K562 (cell line): ENCODE measurements around the gene PAQR4. TPM values are rescaled to one million over a fixed set of nuclear protein-coding genes. Genes with fewer than 3 reads are reported as not detected.
A peak's percentile ranks its signal among the peaks of the same experiment; 100 is the strongest.

Source experiments
- ATF7 ChIP-seq: fragments of 450-650 bp; IDR thresholded peaks from 2 replicates; pipeline ENCODE4 v1.7.1; 2014; ENCODE audit warnings: mild to moderate bottlenecking, moderate library complexity
- BACH1 ChIP-seq: fragments of 200-800 bp; sonication (Bioruptor generic); IDR thresholded peaks from 2 replicates; pipeline ENCODE4 v1.6.1; 2016; ENCODE audit warnings: missing genetic modification characterization, missing compliant biosample characterization
- BDP1 ChIP-seq: IDR thresholded peaks from 3 replicates; pipeline ENCODE4 v1.6.1; 2011; ENCODE audit not compliant: insufficient read length, insufficient read depth
- CHD2 ChIP-seq: IDR thresholded peaks from 2 replicates; pipeline ENCODE4 v1.6.1; 2011; ENCODE audit warnings: low read depth, low read length
- CTBP1 ChIP-seq: fragments of 450-650 bp; IDR thresholded peaks from 2 replicates; pipeline ENCODE4 v1.6.1; 2016; ENCODE audit warnings: borderline replicate concordance
- ETV1 ChIP-seq: fragments of 450-650 bp; conservative IDR thresholded peaks from 2 replicates; pipeline ENCODE4 v1.6.1; 2016; ENCODE audit warnings: missing genetic modification characterization, control low read depth, low read depth, missing compliant biosample characterization
- ETV6 ChIP-seq, 3 experiments: fragments of 150-350 bp in 1 of 3; sonication (generic) in 1 of 3; formaldehyde crosslinking in 1 of 3; IDR thresholded peaks; 2 replicates each; pipeline versions ENCODE4 v1.6.1 to v1.8.0; 2014 to 2022; ENCODE audit warnings: borderline replicate concordance in 2 of 3, low read depth in 2 of 3, antibody characterized with exemption in 1 of 3, low read length in 1 of 3, mild to moderate bottlenecking in 1 of 3, missing genetic modification reagents in 1 of 3
- GATA2 ChIP-seq: sonication (generic); formaldehyde crosslinking; IDR thresholded peaks from 2 replicates; pipeline ENCODE4 v1.4.0; 2020; ENCODE audit warnings: mild to moderate bottlenecking, missing genetic modification reagents
- HDAC1 ChIP-seq, 2 experiments: fragments of 450-650 bp; IDR thresholded peaks; 2 replicates each; pipeline ENCODE4 v1.6.1; 2016 to 2017; ENCODE audit warnings: inconsistent platforms in 1 of 2, mild to moderate bottlenecking in 1 of 2, moderate library complexity in 1 of 2
- HDAC2 ChIP-seq: fragments of 450-650 bp; IDR thresholded peaks from 2 replicates; pipeline ENCODE4 v1.6.1; 2016; ENCODE audit warnings: mild to moderate bottlenecking
- MTA1 ChIP-seq: fragments of 450-650 bp; IDR thresholded peaks from 2 replicates; pipeline ENCODE4 v1.6.1; 2017; ENCODE audit warnings: borderline replicate concordance
- NCOA4 ChIP-seq: fragments of 450-650 bp; IDR thresholded peaks from 2 replicates; pipeline ENCODE4 v1.6.1; 2018; ENCODE audit warnings: mild to moderate bottlenecking; ENCODE audit not compliant: partially characterized antibody
- RBFOX2 ChIP-seq: fragments of 200-400 bp; formaldehyde crosslinking; IDR thresholded peaks from 2 replicates; pipeline ENCODE4 v1.6.1; 2017; ENCODE audit warnings: low read depth, mild to moderate bottlenecking, low read length, moderate library complexity
- RCOR1 ChIP-seq, 2 experiments: IDR thresholded peaks; 2 replicates each; pipeline ENCODE4 v1.6.1; 2012; ENCODE audit warnings: low read depth in 2 of 2, low read length in 2 of 2, borderline replicate concordance in 1 of 2, improper control_type of control experiment in 1 of 2
- SUPT5H ChIP-seq: fragments of 450-650 bp; IDR thresholded peaks from 2 replicates; pipeline ENCODE4 v1.6.1; 2016
- TBL1XR1 ChIP-seq, 2 experiments: IDR thresholded peaks; 2 replicates each; pipeline ENCODE4 v1.6.1; 2012; ENCODE audit warnings: improper control_type of control experiment in 2 of 2, low read length in 2 of 2, mild to moderate bottlenecking in 1 of 2
- polyA plus RNA-seq, 8 experiments: library from polyadenylated mRNA; depleted of rRNA in 4 of 8; stranded (reverse) in 5 of 8; unstranded in 3 of 8; fragments of >200 nt; fragmentation: Nextera tagmentation in 2 of 8; fragmentation: Illumina TruSeq in 1 of 8; extraction: Ambion mirVana in 2 of 8; extraction: Trizol in 1 of 8; gene quantifications; 2 replicates each; pipeline versions ENCODE4 v1.2.1 to v1.2.3, GENCODE V29; 2011 to 2014; ENCODE audit warnings: inconsistent platforms in 1 of 8, missing spikeins in 1 of 8
- total RNA-seq, 7 experiments: library from RNA; depleted of rRNA in 6 of 7; stranded (reverse); fragments of >200 nt in 6 of 7; fragmentation: Illumina TruSeq in 2 of 7; extraction: Trizol in 2 of 7; gene quantifications; 2 replicates each; pipeline versions ENCODE4 v1.2.1 to v1.2.3, GENCODE V29; 2011 to 2021; ENCODE audit warnings: low replicate concordance in 1 of 7
- TF ChIP-seq, protein P1 (sequence below), 2 experiments: fragments of 150-350 bp in 1 of 2; IDR thresholded peaks; 2 replicates each; pipeline ENCODE4 v1.6.1; 2012 to 2016; ENCODE audit warnings: low read depth in 2 of 2, low read length in 2 of 2, mild to moderate bottlenecking in 1 of 2, moderate library complexity in 1 of 2
- TF ChIP-seq, protein P2 (sequence below): fragments of 450-650 bp; IDR thresholded peaks from 2 replicates; pipeline ENCODE4 v1.6.1; 2016
- TF ChIP-seq, protein P3 (sequence below): fragments of 450-650 bp; formaldehyde crosslinking; IDR thresholded peaks from 2 replicates; pipeline ENCODE4 v1.4.0; 2022; ENCODE audit warnings: missing genetic modification characterization
- TF ChIP-seq, protein P4 (sequence below): fragments of 200-800 bp; sonication (Bioruptor generic); IDR thresholded peaks from 2 replicates; pipeline ENCODE4 v1.6.1; 2017; ENCODE audit warnings: missing genetic modification characterization, missing compliant biosample characterization

The PAQR4 gene
- total and polyA plus RNA-seq, 9 of the 15 experiments (the other 6 are each of a cell fraction or from before 2014, with no cell fraction given), result 0.62 to 40.4 (median 19.5) TPM

DNA sequence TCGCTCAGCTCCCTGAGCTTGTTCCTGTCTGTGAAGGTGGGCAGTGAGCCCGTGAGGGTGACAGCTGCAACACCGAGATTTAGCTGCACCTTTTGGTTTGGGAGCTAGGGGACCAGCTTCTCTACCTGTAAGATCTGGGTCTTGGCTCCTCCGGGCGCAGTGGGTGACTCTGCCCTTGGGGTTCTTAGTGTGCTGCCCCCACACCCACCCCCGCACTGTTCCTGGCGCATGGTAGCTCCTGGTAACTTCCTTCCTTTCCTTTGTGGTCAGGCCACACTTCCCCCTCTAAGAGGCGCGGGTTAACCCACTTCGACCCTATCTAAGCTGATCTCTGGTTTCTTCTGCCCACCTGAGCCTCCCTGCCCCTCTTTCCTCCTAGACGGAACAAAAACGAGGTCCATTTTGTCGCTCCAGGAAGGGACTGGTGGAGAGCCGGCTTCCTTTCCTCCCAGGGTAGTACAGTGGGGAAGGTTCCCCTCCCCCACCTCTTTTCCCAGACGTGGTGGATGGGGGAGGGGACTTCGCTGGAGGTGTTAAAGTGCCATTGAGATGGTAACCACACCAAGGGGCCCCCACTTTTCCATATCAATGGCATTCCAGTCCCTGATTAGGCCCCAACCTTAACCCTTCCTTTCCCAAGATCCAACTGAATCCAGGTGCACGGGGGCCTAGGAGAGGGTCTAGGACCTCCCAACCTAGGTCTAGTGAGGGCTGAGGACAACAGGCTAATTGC, 39.0 kb downstream of the PAQR4 start (continued):
- TF ChIP-seq, protein P1, sequence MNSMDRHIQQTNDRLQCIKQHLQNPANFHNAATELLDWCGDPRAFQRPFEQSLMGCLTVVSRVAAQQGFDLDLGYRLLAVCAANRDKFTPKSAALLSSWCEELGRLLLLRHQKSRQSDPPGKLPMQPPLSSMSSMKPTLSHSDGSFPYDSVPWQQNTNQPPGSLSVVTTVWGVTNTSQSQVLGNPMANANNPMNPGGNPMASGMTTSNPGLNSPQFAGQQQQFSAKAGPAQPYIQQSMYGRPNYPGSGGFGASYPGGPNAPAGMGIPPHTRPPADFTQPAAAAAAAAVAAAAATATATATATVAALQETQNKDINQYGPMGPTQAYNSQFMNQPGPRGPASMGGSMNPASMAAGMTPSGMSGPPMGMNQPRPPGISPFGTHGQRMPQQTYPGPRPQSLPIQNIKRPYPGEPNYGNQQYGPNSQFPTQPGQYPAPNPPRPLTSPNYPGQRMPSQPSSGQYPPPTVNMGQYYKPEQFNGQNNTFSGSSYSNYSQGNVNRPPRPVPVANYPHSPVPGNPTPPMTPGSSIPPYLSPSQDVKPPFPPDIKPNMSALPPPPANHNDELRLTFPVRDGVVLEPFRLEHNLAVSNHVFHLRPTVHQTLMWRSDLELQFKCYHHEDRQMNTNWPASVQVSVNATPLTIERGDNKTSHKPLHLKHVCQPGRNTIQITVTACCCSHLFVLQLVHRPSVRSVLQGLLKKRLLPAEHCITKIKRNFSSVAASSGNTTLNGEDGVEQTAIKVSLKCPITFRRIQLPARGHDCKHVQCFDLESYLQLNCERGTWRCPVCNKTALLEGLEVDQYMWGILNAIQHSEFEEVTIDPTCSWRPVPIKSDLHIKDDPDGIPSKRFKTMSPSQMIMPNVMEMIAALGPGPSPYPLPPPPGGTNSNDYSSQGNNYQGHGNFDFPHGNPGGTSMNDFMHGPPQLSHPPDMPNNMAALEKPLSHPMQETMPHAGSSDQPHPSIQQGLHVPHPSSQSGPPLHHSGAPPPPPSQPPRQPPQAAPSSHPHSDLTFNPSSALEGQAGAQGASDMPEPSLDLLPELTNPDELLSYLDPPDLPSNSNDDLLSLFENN (IDR thresholded peaks at IDR 0.05; ENCODE audit: low read depth in 2 of 2, low read length in 2 of 2), result 0 out of 4 replicates have a peak, but pooled peaks of 1 of the 2 experiments have one; percentile 11
- peak; percentile 35; the same call in 1 of the 2 replicates for TF ChIP-seq RBFOX2
- peak; percentile 32 for TF ChIP-seq GATA2 (CRISPR knock-in tag)
- peak; percentile 3; the same call in 1 of the 2 replicates for TF ChIP-seq ATF7
- TF ChIP-seq CHD2, result peak; percentile 74; the same call in 1 of the 2 replicates
- TF ChIP-seq, protein P2, sequence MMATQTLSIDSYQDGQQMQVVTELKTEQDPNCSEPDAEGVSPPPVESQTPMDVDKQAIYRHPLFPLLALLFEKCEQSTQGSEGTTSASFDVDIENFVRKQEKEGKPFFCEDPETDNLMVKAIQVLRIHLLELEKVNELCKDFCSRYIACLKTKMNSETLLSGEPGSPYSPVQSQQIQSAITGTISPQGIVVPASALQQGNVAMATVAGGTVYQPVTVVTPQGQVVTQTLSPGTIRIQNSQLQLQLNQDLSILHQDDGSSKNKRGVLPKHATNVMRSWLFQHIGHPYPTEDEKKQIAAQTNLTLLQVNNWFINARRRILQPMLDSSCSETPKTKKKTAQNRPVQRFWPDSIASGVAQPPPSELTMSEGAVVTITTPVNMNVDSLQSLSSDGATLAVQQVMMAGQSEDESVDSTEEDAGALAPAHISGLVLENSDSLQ, result 0 out of 2 replicates have a peak, but pooled peaks have one; percentile 32
- peak; percentile 57 to 87 for TF ChIP-seq ETV6 (IDR thresholded peaks at IDR 0.05; ENCODE audit: borderline replicate concordance in 1 of 2, low read depth in 2 of 2, low read length in 1 of 2)
- no peak for TF ChIP-seq ETV6 (CRISPR knock-in tag; IDR thresholded peaks at IDR 0.05; ENCODE audit: borderline replicate concordance)
- TF ChIP-seq BDP1, result no peak
- TF ChIP-seq HDAC1 (IDR thresholded peaks at IDR 0.05), result peak in 1 of 2 experiments; percentile 55; a peak in 1 of 4 replicates
- 0 out of 4 replicates have a peak, but pooled peaks of 1 of the 2 experiments have one; percentile 6 for TF ChIP-seq RCOR1 (IDR thresholded peaks at IDR 0.05; ENCODE audit: borderline replicate concordance in 1 of 2, low read depth in 2 of 2, low read length in 2 of 2)
- peak; percentile 65; the same call in 1 of the 2 replicates for TF ChIP-seq MTA1
- no peak for TF ChIP-seq NCOA4
- TF ChIP-seq TBL1XR1 (IDR thresholded peaks at IDR 0.05; ENCODE audit: low read length in 2 of 2), result peak in 1 of 2 experiments; percentile 26; a peak in 1 of 4 replicates
- TF ChIP-seq HDAC2, result peak; percentile 66; the same call in 1 of the 2 replicates
- TF ChIP-seq, protein P3, sequence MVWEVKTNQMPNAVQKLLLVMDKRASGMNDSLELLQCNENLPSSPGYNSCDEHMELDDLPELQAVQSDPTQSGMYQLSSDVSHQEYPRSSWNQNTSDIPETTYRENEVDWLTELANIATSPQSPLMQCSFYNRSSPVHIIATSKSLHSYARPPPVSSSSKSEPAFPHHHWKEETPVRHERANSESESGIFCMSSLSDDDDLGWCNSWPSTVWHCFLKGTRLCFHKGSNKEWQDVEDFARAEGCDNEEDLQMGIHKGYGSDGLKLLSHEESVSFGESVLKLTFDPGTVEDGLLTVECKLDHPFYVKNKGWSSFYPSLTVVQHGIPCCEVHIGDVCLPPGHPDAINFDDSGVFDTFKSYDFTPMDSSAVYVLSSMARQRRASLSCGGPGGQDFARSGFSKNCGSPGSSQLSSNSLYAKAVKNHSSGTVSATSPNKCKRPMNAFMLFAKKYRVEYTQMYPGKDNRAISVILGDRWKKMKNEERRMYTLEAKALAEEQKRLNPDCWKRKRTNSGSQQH, result peak; percentile 35; the same call in 1 of the 2 replicates
- peak; percentile 73 for TF ChIP-seq CTBP1
- TF ChIP-seq, protein P4, sequence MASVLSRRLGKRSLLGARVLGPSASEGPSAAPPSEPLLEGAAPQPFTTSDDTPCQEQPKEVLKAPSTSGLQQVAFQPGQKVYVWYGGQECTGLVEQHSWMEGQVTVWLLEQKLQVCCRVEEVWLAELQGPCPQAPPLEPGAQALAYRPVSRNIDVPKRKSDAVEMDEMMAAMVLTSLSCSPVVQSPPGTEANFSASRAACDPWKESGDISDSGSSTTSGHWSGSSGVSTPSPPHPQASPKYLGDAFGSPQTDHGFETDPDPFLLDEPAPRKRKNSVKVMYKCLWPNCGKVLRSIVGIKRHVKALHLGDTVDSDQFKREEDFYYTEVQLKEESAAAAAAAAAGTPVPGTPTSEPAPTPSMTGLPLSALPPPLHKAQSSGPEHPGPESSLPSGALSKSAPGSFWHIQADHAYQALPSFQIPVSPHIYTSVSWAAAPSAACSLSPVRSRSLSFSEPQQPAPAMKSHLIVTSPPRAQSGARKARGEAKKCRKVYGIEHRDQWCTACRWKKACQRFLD (CRISPR knock-in tag), result peak; percentile 92
- TF ChIP-seq BACH1 (tag), result peak; percentile 49; the same call in 1 of the 2 replicates
- peak; percentile 47; the same call in 1 of the 2 replicates for TF ChIP-seq SUPT5H
- peak; percentile 69 for TF ChIP-seq ETV1 (tag)
